HPDE6-E6E7 (cell line): Measurements from ENCODE around the gene MED13L.

ENCODE experiments used
- DNase-seq: peaks from one replicate; pipeline ENCODE4 v3.0.0; 2011; ENCODE audit warnings: missing footprints; ENCODE audit errors: extremely low spot score

MED13L gene

GRCh38 chr12:116182359-116183063 is 95.0 kb downstream of the MED13L start:
- DNase-seq = no peak

- DNase-seq = no peak
These were observed 97.0 kb downstream of the MED13L start for GRCh38 chr12:116180448-116180847.

- DNase-seq = no peak
These were observed 98.1 kb downstream of the MED13L start for GRCh38 chr12:116179384-116179783.

- DNase-seq = no peak
These were observed 100.5 kb downstream of the MED13L start for GRCh38 chr12:116177017-116177416.

GRCh38 chr12:116174904-116175303 is 102.6 kb downstream of the MED13L start:
- no peak for DNase-seq

GRCh38 chr12:116174006-116174405 is 103.5 kb downstream of the MED13L start:
- no peak for DNase-seq

GRCh38 chr12:116172224-116172849 is 105.2 kb downstream of the MED13L start:
- DNase-seq = peak; percentile 27

GRCh38 chr12:116171549-116171948 is 105.9 kb downstream of the MED13L start:
- DNase-seq = no peak

- DNase-seq = no peak
These were observed 108.4 kb downstream of the MED13L start for GRCh38 chr12:116169071-116169470.

GRCh38 chr12:116166306-116166705 is 111.2 kb downstream of the MED13L start:
- DNase-seq = no peak

GRCh38 chr12:116165036-116165425 is 112.5 kb downstream of the MED13L start:
- DNase-seq = peak; percentile 57

- DNase-seq = no peak
These were observed 113.0 kb downstream of the MED13L start for GRCh38 chr12:116164250-116165035.

GRCh38 chr12:116162071-116162470 is 115.4 kb downstream of the MED13L start:
- no peak for DNase-seq

GRCh38 chr12:116161588-116161987 is 115.9 kb downstream of the MED13L start:
- no peak for DNase-seq

GRCh38 chr12:116160883-116161458 is 116.5 kb downstream of the MED13L start:
- DNase-seq = no peak

- peak; percentile 41 for DNase-seq
These were observed 117.3 kb downstream of the MED13L start for GRCh38 chr12:116160231-116160630.

- DNase-seq = no peak
These were observed 117.8 kb downstream of the MED13L start for GRCh38 chr12:116159593-116160200.

GRCh38 chr12:116159175-116159574 is 118.3 kb downstream of the MED13L start:
- DNase-seq = no peak

- DNase-seq = no peak
These were observed 119.6 kb downstream of the MED13L start for GRCh38 chr12:116157845-116158267.

- DNase-seq = no peak
These were observed 120.9 kb downstream of the MED13L start for GRCh38 chr12:116156614-116157013.

- DNase-seq = no peak
These were observed 122.1 kb downstream of the MED13L start for GRCh38 chr12:116155383-116155782.

- no peak for DNase-seq
These were observed 123.5 kb downstream of the MED13L start for GRCh38 chr12:116153983-116154382.
